GM19397 (cell line): ENCODE results near the gene CACFD1.

Source experiments
- ATAC-seq: cut with Tn5 transposase; IDR thresholded peaks from one replicate; pipeline ENCODE4 v1.9.1; 2021; ENCODE audit warnings: mild to moderate bottlenecking, moderate library complexity; ENCODE audit not compliant: unreplicated experiment

Gene CACFD1

GRCh38 chr9:133496861-133497842 is 37.4 kb downstream of the CACFD1 start:
- ATAC-seq: no peak

GRCh38 chr9:133499132-133499891 is 39.5 kb downstream of the CACFD1 start:
- no peak for ATAC-seq

- no peak for ATAC-seq
These were observed 40.1 kb downstream of the CACFD1 start for GRCh38 chr9:133499892-133500270.

GRCh38 chr9:133502112-133502511 is 42.3 kb downstream of the CACFD1 start:
- ATAC-seq: no peak

- ATAC-seq: no peak
These were observed 45.5 kb downstream of the CACFD1 start for GRCh38 chr9:133505186-133505830.

- no peak for ATAC-seq
These were observed 46.3 kb downstream of the CACFD1 start for GRCh38 chr9:133505901-133506652.

- no peak for ATAC-seq
These were observed 46.9 kb downstream of the CACFD1 start for GRCh38 chr9:133506653-133507038.

- ATAC-seq: no peak
These were observed 47.6 kb downstream of the CACFD1 start for GRCh38 chr9:133507246-133507965.

- no peak for ATAC-seq
These were observed 48.3 kb downstream of the CACFD1 start for GRCh38 chr9:133508046-133508445.

GRCh38 chr9:133509179-133510083 is 49.7 kb downstream of the CACFD1 start:
- no peak for ATAC-seq

GRCh38 chr9:133510926-133511505 is 51.2 kb downstream of the CACFD1 start:
- no peak for ATAC-seq

- no peak for ATAC-seq
These were observed 51.8 kb downstream of the CACFD1 start for GRCh38 chr9:133511607-133512006.

- ATAC-seq: no peak
These were observed 52.8 kb downstream of the CACFD1 start for GRCh38 chr9:133512253-133513213.

GRCh38 chr9:133513214-133514100 is 53.7 kb downstream of the CACFD1 start:
- no peak for ATAC-seq

GRCh38 chr9:133514460-133515239 is 54.9 kb downstream of the CACFD1 start:
- ATAC-seq: no peak

GRCh38 chr9:133515240-133515610 is 55.4 kb downstream of the CACFD1 start:
- ATAC-seq: no peak
